ENCODE data around the gene OR8D2.

DNA sequence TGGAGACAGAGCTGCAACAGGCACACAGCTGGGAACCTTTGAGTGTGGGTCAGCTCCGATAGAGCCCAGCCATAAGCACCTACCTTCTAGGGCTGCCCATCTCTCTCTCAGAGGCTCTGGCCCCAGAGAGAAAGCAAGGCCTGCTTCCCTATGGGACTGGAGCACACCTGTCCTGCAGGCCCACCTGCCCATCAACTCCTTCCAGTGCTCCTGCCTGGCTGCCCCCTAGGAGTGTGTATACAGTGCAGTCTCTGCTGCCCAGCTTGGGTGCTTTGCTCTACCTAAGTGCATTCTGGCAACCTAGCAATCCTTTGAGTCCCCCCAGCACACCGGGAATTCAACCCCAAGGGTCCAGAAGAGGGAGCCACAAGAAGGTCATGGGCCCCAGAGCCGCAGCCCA is 42.8 kb downstream of the OR8D2 start:
- TF ChIP-seq, protein P1, sequence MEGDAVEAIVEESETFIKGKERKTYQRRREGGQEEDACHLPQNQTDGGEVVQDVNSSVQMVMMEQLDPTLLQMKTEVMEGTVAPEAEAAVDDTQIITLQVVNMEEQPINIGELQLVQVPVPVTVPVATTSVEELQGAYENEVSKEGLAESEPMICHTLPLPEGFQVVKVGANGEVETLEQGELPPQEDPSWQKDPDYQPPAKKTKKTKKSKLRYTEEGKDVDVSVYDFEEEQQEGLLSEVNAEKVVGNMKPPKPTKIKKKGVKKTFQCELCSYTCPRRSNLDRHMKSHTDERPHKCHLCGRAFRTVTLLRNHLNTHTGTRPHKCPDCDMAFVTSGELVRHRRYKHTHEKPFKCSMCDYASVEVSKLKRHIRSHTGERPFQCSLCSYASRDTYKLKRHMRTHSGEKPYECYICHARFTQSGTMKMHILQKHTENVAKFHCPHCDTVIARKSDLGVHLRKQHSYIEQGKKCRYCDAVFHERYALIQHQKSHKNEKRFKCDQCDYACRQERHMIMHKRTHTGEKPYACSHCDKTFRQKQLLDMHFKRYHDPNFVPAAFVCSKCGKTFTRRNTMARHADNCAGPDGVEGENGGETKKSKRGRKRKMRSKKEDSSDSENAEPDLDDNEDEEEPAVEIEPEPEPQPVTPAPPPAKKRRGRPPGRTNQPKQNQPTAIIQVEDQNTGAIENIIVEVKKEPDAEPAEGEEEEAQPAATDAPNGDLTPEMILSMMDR (optimal IDR thresholded peaks at IDR 0.05 in 1 of 3, IDR thresholded peaks at IDR 0.05 in 1 of 3, conservative IDR thresholded peaks at IDR 0.05 in 1 of 3; ENCODE audit: extremely low read depth in 1 of 3, insufficient read depth in 2 of 3, low read length in 3 of 3): no peak
- no peak for TF ChIP-seq EZH2 (IDR thresholded peaks at IDR 0.05; ENCODE audit: low read length)

Data from keratinocyte (primary cell).